MCF 10A (cell line): ENCODE results near the gene NR1H3. TPM values are rescaled to one million over a fixed set of nuclear protein-coding genes. Genes with fewer than 3 reads are reported as not detected.

Experiments used
- BruUV-seq: library from RNA; stranded (reverse); fragments of 400-500 nt; replicated peaks from 2 replicates; lab custom pipeline; 2021; lab: Mats Ljungman, UMichigan
- CTCF ChIA-PET: fragments of 300-600 bp; sonication (Branson Sonifier 250); formaldehyde crosslinking; extraction: SDS; loops from one replicate; lab custom pipeline; 2021; ENCODE audit warnings: antibody characterized with exemption, inconsistent platforms; lab: Yijun Ruan, JAX
- POLR2A ChIA-PET: fragments of 300-600, 350-650 bp; sonication (Branson Sonifier 250); formaldehyde crosslinking; extraction: SDS; loops from one replicate; lab custom pipeline; 2020; ENCODE audit warnings: antibody characterized with exemption, inconsistent platforms; lab: Yijun Ruan, JAX
- DNase-seq: peaks from one replicate; pipeline ENCODE4 v3.0.0-alpha.2; 2018; ENCODE audit not compliant: unreplicated experiment
- H3K27ac Mint-ChIP-seq: one replicate; pipeline ENCODE4 v1.8.0; 2022; ENCODE audit warnings: mild to moderate bottlenecking, low read depth, mixed read lengths; ENCODE audit not compliant: unreplicated experiment
- H3K27me3 Mint-ChIP-seq: one replicate; pipeline ENCODE4 v1.8.0; 2022; ENCODE audit warnings: mixed read lengths; ENCODE audit not compliant: insufficient read depth, unreplicated experiment
- H3K36me3 Mint-ChIP-seq: one replicate; pipeline ENCODE4 v1.8.0; 2022; ENCODE audit warnings: mild to moderate bottlenecking, moderate library complexity, mixed read lengths; ENCODE audit not compliant: insufficient read depth, unreplicated experiment
- H3K4me1 Mint-ChIP-seq: one replicate; pipeline ENCODE4 v1.8.0; 2022; ENCODE audit warnings: mixed read lengths; ENCODE audit not compliant: insufficient read depth, unreplicated experiment
- H3K4me3 Mint-ChIP-seq: one replicate; pipeline ENCODE4 v1.8.0; 2022; ENCODE audit warnings: mild to moderate bottlenecking, moderate library complexity, mixed read lengths; ENCODE audit not compliant: unreplicated experiment
- H3K9me3 Mint-ChIP-seq: one replicate; pipeline ENCODE4 v1.8.0; 2022; ENCODE audit warnings: mixed read lengths; ENCODE audit not compliant: unreplicated experiment
- CTCF ChIP-seq: fragments of 200-600 bp; IDR thresholded peaks from one replicate; pipeline ENCODE4 v1.8.0; 2022; ENCODE audit warnings: antibody characterized with exemption, mild to moderate bottlenecking; ENCODE audit not compliant: unreplicated experiment
- intact Hi-C: fragments of 100-400 bp; cut with micrococcal nuclease; formaldehyde crosslinking; loops from 2 replicates; pipeline ENCODE4 v1.14.1; 2022
- total RNA-seq: library from RNA; stranded (reverse); gene quantifications from 2 replicates; pipeline ENCODE4 v1.2.3, GENCODE V29; 2022

NR1H3 gene
- total RNA-seq, 1 experiment from 2014 or later, result 17.8 TPM

- ChIA-PET POLR2A (interaction anchor here (0.9 to 5.0 kb wide), 6 partner anchors 9 to 18 kb away, joined by 3 to 32 read pairs (median 8); partner anchors contain the start of genes ACP2 and DDB2), CTCF (interaction anchor here (0.7 to 3.2 kb wide), 6 partner anchors 12 to 58 kb away, joined by 3 to 13 read pairs (median 6); partner anchors contain the start of gene ACP2)
- Mint-ChIP-seq H3K9me3 (no peaks in the 10 kb centered on the region), H3K4me1 (peaks cover 16% of the 10 kb centered on the region), H3K27me3 (no peaks in the 10 kb centered on the region), H3K4me3 (no peak overlapping the region), H3K36me3 (peaks cover 95% of the 10 kb centered on the region), H3K27ac (no peak overlapping the region)
- no peak for TF ChIP-seq CTCF
- BruUV-seq, result no TSS peak
- intact Hi-C loops, result no loop called here
- no peak for DNase-seq
Measured at GRCh38 chr11:47233051-47233450, 24.7 kb upstream of the NR1H3 start.

- H3K36me3 Mint-ChIP-seq, result peaks cover 95% of the 10 kb centered on the region
- DNase-seq, result peak; percentile 57
- ChIA-PET POLR2A (interaction anchor here (0.6 to 5.0 kb wide), 5 partner anchors 14 to 345 kb away, joined by 3 to 32 read pairs (median 12); partner anchors contain the start of genes ACP2 and DDB2), CTCF (interaction anchor here (0.5 to 3.2 kb wide), 5 partner anchors 13 to 56 kb away, joined by 3 to 13 read pairs (median 7); partner anchors contain the start of gene ACP2)
- H3K9me3 Mint-ChIP-seq, result no peaks in the 10 kb centered on the region
- intact Hi-C loops, result no loop called here
- no peak for TF ChIP-seq CTCF
- no peaks in the 10 kb centered on the region for H3K27me3 Mint-ChIP-seq
- peaks cover 14% of the 10 kb centered on the region for H3K4me1 Mint-ChIP-seq
- no peak overlapping the region for H3K4me3 Mint-ChIP-seq
- BruUV-seq, result no TSS peak
- peak overlapping the region; percentile 72 for H3K27ac Mint-ChIP-seq
Measured at GRCh38 chr11:47233989-47234668, 23.7 kb upstream of the NR1H3 start.

GRCh38 chr11:47234669-47235100 is 23.1 kb upstream of the NR1H3 start:
- no peaks in the 10 kb centered on the region for H3K27me3 Mint-ChIP-seq
- ChIA-PET POLR2A (interaction anchor here (0.6 to 5.0 kb wide), 6 partner anchors 13 to 345 kb away, joined by 3 to 32 read pairs (median 6); partner anchors contain the start of genes ACP2 and DDB2), CTCF (interaction anchor here (1.5 to 2.4 kb wide), 3 partner anchors 12 to 56 kb away, joined by 4 to 8 read pairs (median 7); partner anchors contain the start of gene ACP2)
- H3K27ac Mint-ChIP-seq, result peak overlapping the region; percentile 72
- no peaks in the 10 kb centered on the region for H3K9me3 Mint-ChIP-seq
- no peak for TF ChIP-seq CTCF
- peaks cover 11% of the 10 kb centered on the region for H3K4me1 Mint-ChIP-seq
- DNase-seq, result no peak
- BruUV-seq, result no TSS peak
- H3K4me3 Mint-ChIP-seq, result no peak overlapping the region
- H3K36me3 Mint-ChIP-seq, result peaks cover 95% of the 10 kb centered on the region
- intact Hi-C loops, result no loop called here

- H3K27me3 Mint-ChIP-seq, result no peaks in the 10 kb centered on the region
- H3K4me3 Mint-ChIP-seq, result no peak overlapping the region
Measured at GRCh38 chr11:47235163-47235562, 22.6 kb upstream of the NR1H3 start.

More at GRCh38 chr11:47235163-47235562, 22.6 kb upstream of the NR1H3 start:
- H3K9me3 Mint-ChIP-seq, result no peaks in the 10 kb centered on the region
- H3K27ac Mint-ChIP-seq, result peak overlapping the region; percentile 72
- no TSS peak for BruUV-seq
- ChIA-PET POLR2A (interaction anchor here (0.6 to 5.0 kb wide), 8 partner anchors 12 to 344 kb away, joined by 3 to 32 read pairs (median 4); partner anchors contain the start of genes ACP2 and DDB2), CTCF (interaction anchor here (0.6 to 2.4 kb wide), 5 partner anchors 12 to 54 kb away, joined by 3 to 7 read pairs (median 4); partner anchors contain the start of genes ACP2 and DDB2)
- H3K36me3 Mint-ChIP-seq, result peaks cover 94% of the 10 kb centered on the region
- no peak for TF ChIP-seq CTCF
- intact Hi-C loops, result no loop called here
- peaks cover 11% of the 10 kb centered on the region for H3K4me1 Mint-ChIP-seq
- DNase-seq, result no peak
